Activated T-helper 1 cell treated with anti-CD3 and anti-CD28 coated beads, Interleukin-2, amount 50 U/mL, for 16 hours (primary cell): ENCODE data around the gene PGM2L1.
"Not testable (repeated sequence)": the region's sequence is repeated elsewhere in the genome, so short reads cannot be mapped to it uniquely, and the experiment has no call there.

ENCODE experiments used
- DNase-seq, 2 donors: peaks; one replicate each; pipeline ENCODE4 v3.0.0-alpha.2; 2020; ENCODE audit warnings: low read depth in 1 of 2, low spot score in 1 of 2

The PGM2L1 gene

DNA sequence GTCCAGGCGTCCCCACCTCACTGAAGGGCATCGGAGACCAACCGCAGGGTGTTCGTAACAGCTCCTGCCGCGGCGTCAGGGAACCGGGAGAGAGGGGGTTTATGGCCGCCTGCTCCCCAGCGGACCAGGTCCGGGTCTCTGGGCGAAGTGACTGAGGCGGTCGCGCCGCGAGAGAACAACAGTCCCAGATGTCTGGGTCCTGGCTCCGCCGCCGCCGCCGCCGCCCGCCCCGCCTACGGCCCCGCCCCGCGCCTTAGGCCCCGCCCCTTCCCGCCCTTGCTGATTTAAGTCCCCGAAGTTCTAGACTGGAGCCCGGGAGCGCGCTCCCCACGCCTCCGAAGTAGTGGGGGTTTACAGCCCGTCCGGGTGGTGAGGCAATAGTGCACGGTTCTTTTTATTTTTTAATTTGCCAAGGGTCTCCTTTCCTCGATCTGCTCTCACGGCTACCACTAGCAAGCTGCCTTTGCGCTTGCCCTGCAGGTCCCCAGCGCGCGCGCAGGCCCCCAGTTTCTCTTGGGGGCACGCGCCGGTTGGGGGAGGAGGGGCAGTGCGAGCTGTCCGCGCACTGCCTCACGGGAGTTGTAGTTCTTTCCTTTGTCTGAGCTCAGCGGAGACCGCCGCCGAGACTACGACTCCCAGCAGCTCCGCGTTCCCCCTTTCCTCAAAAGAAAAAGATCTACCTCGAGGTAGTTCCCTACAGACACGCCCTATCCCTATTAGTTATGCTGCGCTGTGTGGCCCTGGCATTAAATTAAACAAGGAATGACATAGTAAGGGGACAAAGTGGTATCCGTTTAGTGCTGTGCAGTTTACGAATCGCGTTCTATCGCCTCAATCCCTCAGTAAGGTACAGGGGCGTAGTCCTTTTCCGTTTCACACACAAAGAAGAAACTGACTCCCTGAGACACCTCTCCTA is at the start of gene PGM2L1:
Gene PGM2L1, minus strand, starts transcription at position 190 of the 916 bp plus-strand sequence. CDS start 272 bp downstream, outside the sequence.
- DNase-seq = peak; percentile 81 to 84

DNA sequence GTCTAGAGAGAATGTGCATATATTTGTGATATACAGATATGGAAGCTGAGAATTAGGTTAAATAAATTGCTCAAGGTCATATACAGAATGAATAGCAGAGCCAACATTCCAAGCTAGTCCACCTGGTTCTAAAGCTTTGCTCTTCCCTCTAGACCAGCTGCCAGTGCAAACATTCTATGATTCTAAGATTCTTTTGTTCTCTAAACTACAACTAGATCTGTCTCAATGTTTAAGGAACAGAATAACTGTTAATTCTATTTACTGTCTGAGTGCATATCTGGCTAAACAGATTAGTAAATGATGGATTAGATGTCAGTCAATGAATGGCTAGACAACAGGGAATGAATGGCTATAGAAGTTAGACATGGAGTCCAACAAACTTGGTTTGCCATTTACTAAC is 49.5 kb upstream of the PGM2L1 start:
- DNase-seq = no peak

DNA sequence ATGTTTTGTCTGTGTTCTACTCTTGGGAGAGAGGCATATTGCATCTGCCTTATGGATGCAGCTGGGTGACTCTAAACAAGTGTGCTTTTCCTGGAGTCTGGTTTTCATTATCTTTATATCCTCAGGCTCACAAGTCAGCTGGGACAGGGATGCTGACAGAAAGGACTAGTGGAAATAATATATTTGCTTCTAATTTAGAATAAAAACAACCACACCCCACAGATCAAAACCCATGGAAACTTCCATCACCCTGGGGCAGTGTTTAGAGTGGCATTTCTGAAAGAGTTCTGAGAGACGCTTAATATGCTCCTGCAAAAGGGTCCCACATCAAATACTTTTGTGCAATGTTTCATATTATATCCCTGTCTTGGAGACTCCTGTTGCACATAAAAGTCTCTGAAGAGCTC is 48.3 kb upstream of the PGM2L1 start:
- no peak for DNase-seq

DNA sequence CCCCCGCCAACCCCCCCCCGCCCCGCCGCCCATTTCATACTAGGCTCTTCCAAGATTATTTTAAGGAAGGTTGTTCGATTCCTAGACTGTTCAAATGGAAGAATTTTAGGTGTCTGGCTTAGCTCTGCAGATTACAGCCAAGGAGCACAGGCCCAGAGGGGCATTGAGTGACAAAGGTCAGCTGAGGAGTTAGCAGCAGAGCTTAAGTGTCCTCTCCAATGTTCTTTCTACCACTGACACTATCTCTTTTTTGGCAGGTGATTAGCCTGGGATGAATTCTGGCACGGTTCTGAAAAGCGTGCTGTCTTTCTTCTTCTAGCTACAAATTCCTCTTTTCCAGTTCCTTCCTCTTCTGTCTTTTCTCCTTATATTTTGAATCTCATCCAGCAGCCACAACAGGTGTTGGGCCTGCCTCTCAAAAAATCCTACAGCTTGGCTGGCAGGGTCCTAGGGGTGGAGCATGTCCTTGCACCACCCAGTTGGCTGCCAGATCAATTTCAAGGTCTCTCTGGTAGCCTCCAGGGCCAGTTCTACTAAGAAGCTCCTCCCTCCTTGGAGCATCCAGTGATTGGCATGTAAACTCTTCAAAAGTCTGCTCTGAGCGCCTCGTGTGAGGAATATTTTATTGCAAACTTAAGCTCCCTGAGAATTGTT is 46.1 kb upstream of the PGM2L1 start:
- no peak for DNase-seq

DNA sequence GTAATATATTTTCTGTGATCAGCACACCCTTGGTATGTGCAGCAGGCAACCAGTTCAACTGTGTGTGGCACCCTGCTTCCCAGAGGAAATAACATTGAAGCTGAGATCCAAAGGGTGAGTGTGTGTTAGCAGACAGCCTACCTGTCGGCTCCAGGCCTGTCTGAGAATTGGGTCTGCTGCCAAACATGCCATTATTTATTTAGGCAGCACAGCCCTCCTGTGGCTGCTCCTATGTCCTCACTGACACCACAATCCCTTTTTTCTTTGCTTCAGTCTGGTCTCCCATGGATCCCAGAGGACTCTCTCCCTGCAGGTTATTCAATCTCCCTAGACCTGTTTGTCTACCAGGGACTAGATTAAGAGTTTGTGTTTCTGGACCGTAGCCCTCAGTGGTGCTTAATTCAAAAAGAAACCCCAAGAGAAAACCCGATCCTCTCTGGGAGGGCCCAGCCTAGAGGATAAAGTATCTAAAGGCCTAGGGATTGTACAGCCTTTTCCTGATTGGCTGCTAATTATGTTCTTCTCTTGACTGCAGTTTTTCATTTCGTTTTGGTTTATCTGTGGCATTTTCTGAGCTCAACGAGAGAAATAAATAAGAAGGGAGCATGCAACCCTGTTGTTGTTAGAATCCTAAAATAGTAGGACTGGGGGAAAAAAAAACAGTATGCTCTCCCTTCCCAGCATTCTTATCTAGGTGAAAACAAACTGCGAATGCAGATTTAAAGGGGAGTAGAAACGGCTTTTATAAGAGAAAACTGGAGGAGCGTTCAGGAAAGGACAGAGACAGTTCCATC is 45.0 kb upstream of the PGM2L1 start:
- no peak for DNase-seq

DNA sequence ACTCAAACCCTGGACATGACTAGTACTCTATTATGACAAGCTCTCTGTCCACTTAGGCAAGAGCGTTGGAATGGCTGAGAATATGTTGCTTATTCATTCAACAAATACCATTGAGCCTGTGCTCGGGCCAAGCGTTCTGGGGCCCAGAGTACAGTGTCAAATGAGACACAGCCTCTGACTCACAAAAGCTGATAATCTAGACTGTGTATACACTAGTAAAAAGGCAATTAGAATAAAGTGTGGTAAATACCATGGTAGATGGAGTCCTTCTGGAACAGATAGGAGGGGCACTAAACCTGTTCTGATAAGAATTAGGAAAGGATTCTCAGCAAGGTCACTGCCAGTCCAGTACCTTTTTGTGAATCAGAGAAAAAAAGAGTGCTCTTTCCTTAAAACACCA is 44.4 kb upstream of the PGM2L1 start:
- DNase-seq = no peak

DNA sequence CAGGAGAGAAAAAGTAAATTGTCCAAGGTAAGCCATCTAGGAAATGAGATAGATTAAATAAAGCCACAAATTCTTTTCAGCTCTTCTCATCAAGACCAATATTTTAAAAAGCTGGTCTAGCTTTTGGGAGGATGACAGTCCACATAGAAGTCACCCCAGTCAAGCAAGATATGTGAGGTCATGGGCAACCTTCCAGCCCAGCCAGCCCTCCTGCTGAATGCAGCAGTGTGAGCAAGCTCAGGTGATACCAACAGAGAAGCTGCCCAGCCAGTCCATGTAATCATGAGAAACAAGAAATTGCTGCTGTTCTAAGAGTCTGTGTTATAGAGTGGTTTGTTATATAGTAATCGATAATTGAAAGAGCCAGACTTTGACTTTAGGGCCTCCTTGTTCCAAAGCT is 40.4 kb upstream of the PGM2L1 start:
- DNase-seq = no peak

DNA sequence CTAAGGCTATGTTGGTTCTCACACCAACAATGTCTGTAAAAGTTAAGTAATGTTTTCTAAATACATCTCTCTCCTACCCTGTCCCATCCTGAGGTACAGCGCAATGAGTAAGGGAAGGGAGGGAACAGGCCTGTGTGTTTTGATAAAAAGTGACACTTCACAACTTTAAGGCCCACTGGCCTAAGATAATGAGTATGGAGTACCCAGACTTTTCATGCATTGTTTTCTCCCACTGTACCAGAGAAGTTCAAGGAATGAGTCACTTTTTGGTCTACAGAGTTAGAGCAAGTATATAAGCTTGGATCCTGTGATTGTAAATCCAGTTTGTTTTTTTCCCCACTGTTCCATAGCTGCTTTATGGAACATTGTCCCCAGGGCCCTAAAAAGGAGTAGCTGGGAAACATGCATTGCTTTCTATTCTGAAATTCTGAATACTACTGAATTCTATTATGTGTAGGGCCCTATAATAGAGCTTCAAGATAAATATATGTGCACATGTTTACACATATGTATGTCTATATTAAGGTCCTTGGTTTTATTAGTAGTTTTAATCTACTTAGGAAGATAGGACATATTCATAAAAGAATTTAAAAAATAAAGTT is 39.3 kb upstream of the PGM2L1 start:
- DNase-seq = no peak

DNA sequence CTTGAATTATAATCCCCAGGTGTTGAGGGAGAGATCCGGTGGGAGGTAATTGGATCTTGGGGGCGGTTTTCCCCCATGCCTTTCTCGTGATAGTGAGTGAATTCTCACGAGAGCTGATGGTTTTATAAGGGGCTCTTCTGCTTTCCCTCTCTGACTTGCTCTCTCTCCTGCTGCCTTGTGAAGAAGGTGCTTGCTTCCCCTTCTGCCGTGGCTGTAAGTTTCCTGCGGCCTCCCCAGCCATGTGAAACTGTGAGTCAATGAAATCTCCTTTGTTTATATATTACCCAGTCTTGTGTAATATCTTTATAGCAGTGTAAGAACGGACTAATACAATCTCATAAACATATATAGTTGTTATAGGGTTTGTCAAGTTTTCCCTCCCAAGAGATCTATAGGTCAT is 36.3 kb upstream of the PGM2L1 start:
- no peak for DNase-seq

DNA sequence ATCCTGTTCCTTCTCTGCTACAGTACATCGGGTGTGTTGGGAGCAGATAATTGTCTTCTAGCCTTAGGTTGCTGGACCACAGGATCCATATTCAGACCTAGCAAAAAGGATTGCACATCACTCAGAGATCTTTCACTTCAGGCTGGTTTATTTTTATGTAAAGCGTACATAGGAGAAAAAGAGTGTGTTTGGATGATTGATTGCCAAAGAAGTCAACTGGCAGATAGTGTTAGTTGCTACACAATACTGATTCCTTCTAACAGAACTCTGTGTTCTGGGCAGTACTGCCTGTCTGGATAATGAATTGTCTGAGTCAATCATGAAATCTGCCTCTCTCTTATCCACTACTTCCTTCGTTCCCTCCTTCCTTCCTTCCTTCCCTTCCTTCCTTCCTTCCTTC is 31.0 kb upstream of the PGM2L1 start:
- no peak for DNase-seq

DNA sequence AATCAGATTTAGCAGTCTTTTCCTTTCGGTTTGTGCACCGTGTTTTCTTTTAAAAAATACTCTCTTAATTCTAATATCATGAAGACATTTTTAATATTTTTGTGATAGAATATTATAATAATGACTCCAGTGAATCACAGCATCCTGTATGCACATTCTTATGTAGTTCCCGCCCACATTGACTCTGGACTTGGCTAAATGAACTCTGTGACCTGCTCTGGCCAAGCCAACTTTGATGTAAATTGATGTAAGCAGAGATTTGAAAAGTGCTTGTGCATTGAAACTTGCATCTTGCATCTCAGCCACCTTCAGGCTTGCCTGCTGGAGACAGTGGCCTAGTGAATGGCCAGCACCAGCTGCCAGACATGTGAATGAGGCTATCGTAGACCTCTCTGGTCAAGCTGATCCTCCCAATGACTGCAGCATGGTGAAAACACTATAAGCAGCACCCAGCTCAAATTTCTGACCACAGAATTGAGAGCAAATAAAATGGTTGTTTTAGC is 29.2 kb upstream of the PGM2L1 start:
- no peak for DNase-seq

DNA sequence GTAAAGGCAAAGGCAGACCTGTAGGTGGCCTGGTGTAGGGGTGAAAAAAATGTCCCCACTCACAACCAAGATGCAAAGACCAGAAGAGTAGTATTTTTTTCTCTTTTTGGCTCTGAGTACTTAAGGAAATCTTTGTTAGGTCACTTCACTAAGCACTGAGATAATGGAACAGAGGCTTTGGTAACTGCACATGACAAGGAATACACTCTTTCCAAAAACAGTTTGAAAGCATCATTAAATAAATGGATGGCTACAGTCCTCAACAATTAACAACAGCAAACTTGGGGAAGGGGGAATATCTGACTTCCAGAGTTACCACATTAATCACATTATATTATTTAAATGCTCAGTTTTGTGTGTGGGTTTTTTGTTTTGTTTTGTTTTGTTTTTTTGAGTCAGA is 26.9 kb upstream of the PGM2L1 start:
- no peak for DNase-seq

DNA sequence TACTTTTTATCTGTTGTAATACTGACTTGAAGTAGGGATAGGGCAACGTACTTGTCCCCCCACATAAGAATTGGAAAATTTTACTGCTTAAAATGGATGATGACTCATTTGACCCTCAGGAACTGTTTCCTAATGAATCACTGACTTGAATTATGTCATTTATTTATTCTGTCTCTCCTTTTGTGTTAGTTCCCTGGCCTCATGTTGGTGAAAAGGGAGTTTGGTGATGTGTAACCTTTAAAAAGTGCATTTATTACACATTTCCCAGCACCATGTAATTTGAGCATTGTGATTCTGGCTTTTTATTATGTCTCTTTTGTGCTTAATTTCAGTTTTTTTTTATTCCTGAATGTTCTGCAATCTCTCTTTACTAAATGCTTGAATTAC is 20.3 kb upstream of the PGM2L1 start:
- no peak for DNase-seq

DNA sequence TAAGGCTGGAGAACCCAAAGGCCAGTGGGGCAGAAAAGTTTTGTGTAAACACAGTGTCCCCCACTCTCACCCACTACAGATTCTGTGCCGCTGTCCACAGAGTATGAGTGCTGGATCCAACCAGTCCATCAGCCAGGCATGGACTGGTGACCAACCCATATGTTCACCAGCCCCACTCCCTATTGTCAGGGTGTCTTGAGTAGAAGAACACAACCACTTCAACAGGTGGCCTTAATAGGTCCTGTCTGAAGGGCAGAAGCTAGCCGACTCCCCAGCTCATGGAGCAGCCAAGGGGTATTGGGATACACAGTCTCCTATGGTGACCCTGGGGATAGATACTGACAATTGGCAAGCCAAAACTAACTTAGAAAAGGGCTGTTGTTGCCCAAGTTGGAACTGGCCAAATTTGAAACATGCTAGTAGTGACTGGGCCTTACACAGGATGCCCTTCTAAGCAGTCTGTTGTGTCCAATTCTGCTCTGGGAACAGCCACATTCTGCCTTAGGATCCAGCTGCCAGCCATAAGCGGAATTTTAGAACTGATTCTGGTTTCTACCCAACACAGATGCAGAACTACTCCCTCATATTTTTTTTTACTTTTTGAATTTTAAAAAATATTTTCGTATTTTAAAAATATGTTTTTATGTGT is 19.8 kb upstream of the PGM2L1 start:
- DNase-seq = no peak

DNA sequence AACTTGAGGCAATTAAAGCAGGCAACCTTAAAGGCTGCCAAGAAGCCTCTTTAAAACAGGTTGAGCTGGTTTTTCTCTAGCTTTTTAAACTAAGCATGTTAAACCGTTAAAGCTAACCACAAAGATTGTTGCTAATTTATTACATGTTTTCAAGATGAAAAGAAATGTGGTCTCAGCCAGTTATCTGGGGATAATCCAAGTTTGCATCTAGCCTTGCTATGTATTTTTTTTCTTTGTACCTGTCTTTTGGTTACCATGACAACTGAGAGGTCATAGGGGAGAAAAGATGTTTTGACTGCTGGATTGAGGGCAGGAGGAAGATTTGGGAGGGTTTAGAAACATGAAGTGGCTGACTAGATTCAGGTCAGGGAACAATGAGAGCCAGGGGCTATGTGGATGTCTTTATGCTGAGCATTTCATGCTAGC is 19.2 kb upstream of the PGM2L1 start:
- DNase-seq = no peak

DNA sequence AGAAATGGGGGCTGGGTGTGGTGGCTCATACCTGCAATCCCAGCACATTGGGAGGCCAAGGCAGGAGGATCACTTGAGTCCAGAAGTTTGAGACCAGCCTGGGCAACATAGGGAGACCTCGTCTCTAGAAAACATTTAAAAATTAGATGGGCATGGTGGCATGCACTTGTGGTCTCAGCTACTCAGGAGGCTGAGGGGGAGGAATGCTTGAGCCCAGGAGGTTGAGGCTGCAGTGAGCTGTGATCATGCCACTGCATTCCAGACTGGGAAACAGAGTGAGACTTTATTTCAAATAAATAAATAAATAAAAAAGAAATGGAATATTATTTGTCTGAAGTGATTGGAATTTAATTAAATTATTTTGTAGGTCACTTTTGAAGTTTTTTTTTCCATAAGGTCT is 18.7 kb upstream of the PGM2L1 start:
- DNase-seq = not testable (repeated sequence)

DNA sequence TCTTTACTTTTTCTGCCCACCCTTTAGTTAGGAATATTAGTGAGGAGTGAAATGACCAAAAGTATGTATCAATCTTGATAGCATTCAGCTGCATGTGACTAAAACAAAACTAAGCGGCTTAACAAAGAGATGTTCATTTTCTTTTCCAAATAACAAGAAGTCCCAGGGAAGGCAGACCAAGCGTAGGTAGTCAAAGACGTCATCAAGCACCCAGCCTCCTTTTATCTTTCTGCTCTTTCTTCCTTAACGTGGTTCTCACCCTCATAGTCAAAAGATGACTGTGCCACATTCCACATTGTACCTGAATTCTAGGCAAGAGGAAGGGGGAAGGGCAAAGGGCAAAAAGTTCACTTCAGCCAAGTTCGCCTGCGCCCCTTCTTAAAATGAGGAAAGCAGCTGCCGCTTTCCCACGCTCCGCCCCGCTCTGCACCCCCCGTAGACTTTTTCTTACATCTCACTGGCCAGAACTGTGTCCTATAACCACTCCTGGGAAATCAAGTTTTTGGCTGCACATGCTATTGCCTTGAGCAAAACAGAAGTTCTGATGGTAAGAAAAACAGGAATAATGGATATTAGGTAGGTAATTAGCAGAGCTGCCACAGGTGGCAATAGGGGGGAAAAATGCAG is 14.6 kb upstream of the PGM2L1 start:
- DNase-seq = no peak

DNA sequence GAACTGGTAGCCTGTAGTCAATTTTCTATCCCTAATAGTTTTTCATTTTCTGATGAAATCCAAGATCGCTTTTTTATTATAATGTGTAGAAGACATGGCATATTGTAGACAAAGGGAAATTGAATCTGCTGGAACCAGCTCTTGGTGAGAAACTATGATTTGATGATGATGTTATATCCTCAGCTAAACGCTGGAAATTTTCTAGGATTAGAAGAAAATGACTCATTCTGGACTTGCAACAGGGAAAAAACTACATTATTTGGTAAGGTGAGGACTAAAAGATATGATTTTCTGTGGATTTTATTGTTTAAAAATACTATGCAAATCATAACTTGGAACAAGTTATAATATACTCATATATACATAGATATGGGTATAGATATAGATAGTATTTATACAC is 14.1 kb upstream of the PGM2L1 start:
- no peak for DNase-seq

DNA sequence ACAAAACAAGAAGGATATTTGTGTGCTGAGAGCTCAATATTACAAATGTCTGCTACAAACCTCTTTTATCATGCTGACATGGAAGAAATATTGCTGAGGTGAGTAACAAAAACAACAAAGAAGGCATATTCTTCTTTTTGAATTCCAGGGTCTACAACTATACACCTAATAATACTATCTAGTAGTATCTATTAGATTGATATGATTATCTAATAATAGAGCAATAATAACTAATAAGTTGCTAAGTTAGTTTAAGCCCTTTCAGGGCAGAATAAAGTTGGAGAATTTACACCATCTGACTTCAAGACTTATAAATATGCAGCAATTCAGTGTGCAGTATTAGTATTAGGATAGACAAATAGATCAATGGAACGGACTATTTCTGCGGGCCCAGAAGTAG is 11.4 kb upstream of the PGM2L1 start:
- DNase-seq = no peak

DNA sequence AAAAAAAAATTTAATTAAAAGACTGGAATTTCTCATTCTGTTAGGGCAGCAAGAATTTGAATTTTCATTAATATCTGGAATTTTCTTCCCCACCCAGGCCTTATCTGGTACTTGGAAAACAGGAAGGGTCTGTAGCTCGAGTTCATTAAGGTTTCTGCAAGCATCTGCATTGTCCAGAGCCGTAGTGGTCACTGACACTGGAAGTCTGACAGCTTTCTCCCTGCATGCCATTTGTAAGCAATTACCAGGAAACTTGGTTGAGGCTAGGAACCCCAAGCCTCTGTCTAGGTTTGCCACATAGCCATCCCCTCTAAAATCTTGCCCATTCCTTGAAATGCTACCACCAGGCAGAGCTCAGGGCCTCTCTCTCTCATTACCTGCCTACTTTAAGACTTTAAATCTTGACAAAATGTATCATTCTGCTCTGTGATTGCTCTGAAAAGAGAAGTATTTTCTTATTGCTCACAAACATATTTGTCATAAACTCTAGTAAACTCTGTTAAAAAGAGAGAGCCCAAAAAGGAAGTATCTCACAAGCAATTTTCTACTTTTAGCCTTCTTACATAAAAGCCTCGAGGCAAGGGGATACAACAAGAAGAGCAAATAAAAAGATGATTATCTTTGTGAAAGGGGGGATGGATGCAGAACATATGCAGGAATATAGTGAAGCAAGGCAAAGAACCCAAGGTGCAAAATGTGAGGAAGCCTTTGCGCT is 5.5 kb upstream of the PGM2L1 start:
- DNase-seq = no peak
